DND-41 (cell line): Measurements from ENCODE around the gene WLS.

Experiments used
- CTCF ChIP-seq: IDR thresholded peaks from 2 replicates; pipeline ENCODE4 v1.5.1; 2012; ENCODE audit warnings: borderline replicate concordance, low read length, moderate library complexity, mild to moderate bottlenecking; ENCODE audit not compliant: poor library complexity, severe bottlenecking; ENCODE audit errors: extremely low read depth
- EZH2 ChIP-seq: IDR thresholded peaks from 3 replicates; pipeline ENCODE4 v1.6.1; 2012; ENCODE audit warnings: borderline replicate concordance, low read depth, mild to moderate bottlenecking, moderate library complexity, low read length, inconsistent platforms; ENCODE audit not compliant: severe bottlenecking

- TF ChIP-seq CTCF (peak; percentile 12), EZH2 (no peak)
Observed at GRCh38 chr1:68162761-68163160, 69.6 kb downstream of the WLS start.
